Measurements from ENCODE around the gene GRAMD1B. TPM values are rescaled to one million over a fixed set of nuclear protein-coding genes. Genes with fewer than 3 reads are reported as not detected.

GRAMD1B gene
- total RNA-seq, 1 donor from 2014 or later = 0.26 TPM

DNA sequence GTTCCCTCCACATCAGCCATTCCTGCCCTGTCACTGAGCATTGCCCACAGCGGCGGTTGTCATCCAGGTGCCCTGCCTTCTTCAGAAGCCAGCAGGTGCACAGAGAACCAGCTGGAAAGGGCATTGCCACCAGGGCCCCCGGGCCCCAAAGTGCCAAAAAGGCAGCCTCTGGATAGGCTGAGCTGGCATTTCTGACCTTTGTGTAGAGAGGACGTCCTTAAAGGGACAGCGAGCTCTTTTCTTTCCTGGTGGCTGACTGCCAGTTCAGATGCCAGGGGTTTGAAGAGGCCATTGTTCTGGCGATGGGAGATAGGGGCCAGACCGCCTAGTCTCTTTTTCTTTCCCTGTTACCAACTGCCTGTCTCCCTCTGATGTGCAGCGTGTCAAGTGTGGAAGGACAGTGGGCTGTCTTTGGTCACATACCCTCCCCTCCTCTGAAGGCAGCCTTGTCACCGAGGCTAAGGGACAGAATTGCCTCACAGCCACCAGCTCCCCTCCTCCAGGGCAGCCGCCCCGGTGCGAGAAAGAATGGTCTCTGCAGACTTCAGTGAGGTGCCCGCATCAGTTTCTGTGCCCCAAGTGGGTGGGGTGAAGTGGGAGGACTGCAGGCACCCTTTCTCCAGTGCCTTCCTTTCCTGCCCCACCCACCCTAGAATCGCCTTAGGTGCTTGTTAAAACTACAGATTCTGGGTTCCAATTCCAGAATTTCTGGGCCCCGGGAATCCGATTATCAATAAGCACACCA is 114.7 kb downstream of the GRAMD1B start:
- TF ChIP-seq, protein P1, sequence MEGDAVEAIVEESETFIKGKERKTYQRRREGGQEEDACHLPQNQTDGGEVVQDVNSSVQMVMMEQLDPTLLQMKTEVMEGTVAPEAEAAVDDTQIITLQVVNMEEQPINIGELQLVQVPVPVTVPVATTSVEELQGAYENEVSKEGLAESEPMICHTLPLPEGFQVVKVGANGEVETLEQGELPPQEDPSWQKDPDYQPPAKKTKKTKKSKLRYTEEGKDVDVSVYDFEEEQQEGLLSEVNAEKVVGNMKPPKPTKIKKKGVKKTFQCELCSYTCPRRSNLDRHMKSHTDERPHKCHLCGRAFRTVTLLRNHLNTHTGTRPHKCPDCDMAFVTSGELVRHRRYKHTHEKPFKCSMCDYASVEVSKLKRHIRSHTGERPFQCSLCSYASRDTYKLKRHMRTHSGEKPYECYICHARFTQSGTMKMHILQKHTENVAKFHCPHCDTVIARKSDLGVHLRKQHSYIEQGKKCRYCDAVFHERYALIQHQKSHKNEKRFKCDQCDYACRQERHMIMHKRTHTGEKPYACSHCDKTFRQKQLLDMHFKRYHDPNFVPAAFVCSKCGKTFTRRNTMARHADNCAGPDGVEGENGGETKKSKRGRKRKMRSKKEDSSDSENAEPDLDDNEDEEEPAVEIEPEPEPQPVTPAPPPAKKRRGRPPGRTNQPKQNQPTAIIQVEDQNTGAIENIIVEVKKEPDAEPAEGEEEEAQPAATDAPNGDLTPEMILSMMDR (IDR thresholded peaks at IDR 0.05; ENCODE audit: insufficient read depth, low read length, severe bottlenecking) = no peak
- Histone ChIP-seq H3K36me3 (ENCODE audit: control insufficient read depth, insufficient read depth, low read length) (no peaks in the 10 kb centered on the region), H3K4me3 (ENCODE audit: low read depth, low read length) (no peak overlapping the region), H3K27me3 (ENCODE audit: control insufficient read depth, insufficient read depth, low read length) (no peaks in the 10 kb centered on the region)
- DNase-seq (ENCODE audit: low read depth) (no peak), FAIRE-seq (no peak)

DNA sequence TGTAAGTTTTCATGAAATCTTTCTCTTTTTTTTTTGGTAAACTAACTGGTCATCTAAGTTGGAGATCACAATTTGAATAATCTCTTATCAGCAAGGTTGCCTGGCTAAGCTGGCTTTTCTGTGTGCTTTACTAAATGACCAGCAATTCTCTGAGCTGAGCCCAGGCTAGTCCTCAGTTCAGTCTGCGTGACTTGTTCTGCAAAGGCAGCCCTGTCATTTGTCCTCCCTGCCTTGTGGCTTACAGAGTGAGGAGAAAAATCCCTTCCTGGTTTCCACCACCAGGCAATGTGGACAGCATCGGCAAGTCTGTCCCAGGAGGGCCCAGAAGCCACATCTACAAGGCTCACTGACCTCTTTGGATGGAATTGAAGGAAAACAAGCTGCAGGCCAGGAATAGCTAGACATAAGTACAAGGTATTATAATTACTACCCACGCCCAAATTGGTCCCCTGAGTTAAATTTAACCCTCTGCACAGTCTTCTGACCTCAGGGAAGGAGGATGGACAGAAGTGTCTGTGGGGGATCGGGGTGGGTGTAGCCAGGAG is 115.7 kb downstream of the GRAMD1B start:
- TF ChIP-seq, protein P1 (IDR thresholded peaks at IDR 0.05; ENCODE audit: insufficient read depth, low read length, severe bottlenecking) = no peak
- Histone ChIP-seq H3K36me3 (ENCODE audit: control insufficient read depth, insufficient read depth, low read length) (no peaks in the 10 kb centered on the region), H3K27me3 (ENCODE audit: control insufficient read depth, insufficient read depth, low read length) (no peaks in the 10 kb centered on the region), H3K4me3 (ENCODE audit: low read depth, low read length) (no peak overlapping the region)
- DNase-seq (ENCODE audit: low read depth) (no peak), FAIRE-seq (no peak)

DNA sequence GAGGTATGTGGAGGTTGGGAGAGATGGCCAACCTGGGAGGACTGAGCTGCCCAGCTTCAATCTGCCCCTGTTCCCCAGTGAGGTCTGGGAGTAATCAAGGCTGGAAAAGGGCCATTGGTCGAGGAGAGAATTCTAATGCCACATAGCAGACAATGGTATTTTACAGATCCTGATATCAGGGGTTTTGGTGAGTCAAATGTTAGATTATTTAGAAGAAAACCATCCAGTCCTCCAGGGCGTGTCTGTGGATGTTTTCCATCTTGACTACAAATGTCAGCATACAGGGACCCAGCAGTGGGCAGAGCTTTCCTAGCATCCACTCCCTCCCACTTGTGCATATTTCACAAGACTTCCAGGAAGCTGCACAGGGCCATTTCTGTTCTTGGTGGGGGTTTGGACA is 116.4 kb downstream of the GRAMD1B start:
- no peak overlapping the region for H3K4me3 ChIP-seq (ENCODE audit: low read depth, low read length)
- H3K27me3 ChIP-seq (ENCODE audit: control insufficient read depth, insufficient read depth, low read length) = no peaks in the 10 kb centered on the region
- DNase-seq (ENCODE audit: low read depth) (no peak), FAIRE-seq (no peak)
- TF ChIP-seq, protein P1 (IDR thresholded peaks at IDR 0.05; ENCODE audit: insufficient read depth, low read length, severe bottlenecking) = no peak
- H3K36me3 ChIP-seq (ENCODE audit: control insufficient read depth, insufficient read depth, low read length) = no peaks in the 10 kb centered on the region

DNA sequence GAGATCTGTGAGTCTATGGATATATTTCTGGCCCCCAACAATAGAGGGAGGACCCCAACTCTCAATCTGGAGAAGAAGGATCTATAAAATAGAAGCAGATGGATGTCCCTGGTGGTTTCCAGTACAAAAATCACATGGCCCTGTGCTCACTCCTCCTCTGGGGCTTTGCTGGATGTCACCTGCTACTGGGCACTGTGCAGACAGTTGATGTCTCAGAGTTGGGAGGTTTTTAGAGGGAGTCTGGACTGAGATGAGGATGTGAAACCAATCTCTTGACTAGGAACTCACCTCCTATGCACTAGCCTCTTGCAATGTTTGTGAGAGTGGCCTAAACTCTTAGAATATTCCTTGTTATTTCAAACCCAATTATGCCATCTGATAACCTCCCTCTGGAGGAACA is 117.1 kb downstream of the GRAMD1B start:
- DNase-seq (ENCODE audit: low read depth) (no peak), FAIRE-seq (no peak)
- Histone ChIP-seq H3K4me3 (ENCODE audit: low read depth, low read length) (no peak overlapping the region), H3K27me3 (ENCODE audit: control insufficient read depth, insufficient read depth, low read length) (no peaks in the 10 kb centered on the region), H3K36me3 (ENCODE audit: control insufficient read depth, insufficient read depth, low read length) (no peaks in the 10 kb centered on the region)
- TF ChIP-seq, protein P1 (IDR thresholded peaks at IDR 0.05; ENCODE audit: insufficient read depth, low read length, severe bottlenecking) = no peak

DNA sequence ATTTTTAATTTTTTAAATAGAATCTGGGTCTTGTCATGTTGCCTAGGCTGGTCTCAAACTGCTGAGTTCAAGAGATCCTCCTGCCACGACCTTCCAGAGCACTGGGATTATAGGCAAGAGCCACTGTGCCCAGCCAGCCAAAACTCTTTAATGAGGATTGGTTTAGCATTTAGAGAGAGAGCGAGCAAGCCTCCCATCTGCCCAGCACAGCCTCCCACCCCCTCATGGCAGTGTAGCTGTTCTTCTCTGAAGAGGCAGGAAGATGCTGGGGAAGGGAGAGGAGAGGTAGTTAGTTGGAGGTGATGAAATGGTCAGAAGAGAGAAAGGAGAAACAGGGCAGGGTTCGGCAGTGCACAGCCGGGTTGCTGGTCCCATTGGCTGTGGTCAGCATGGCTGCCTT is 118.7 kb downstream of the GRAMD1B start:
- TF ChIP-seq, protein P1 (IDR thresholded peaks at IDR 0.05; ENCODE audit: insufficient read depth, low read length, severe bottlenecking) = no peak
- Histone ChIP-seq H3K36me3 (ENCODE audit: control insufficient read depth, insufficient read depth, low read length) (no peaks in the 10 kb centered on the region), H3K4me3 (ENCODE audit: low read depth, low read length) (no peak overlapping the region), H3K27me3 (ENCODE audit: control insufficient read depth, insufficient read depth, low read length) (no peaks in the 10 kb centered on the region)
- FAIRE-seq (no peak), DNase-seq (ENCODE audit: low read depth) (no peak)

Measured in bronchial epithelial cell (primary cell).